ENCODE data around the gene CIITA. TPM values are rescaled to one million over a fixed set of nuclear protein-coding genes. Genes with fewer than 3 reads are reported as not detected.

The CIITA gene
- total and polyA plus RNA-seq, 12 donors, result 1.3 to 48.1 (median 17.5) TPM

DNA sequence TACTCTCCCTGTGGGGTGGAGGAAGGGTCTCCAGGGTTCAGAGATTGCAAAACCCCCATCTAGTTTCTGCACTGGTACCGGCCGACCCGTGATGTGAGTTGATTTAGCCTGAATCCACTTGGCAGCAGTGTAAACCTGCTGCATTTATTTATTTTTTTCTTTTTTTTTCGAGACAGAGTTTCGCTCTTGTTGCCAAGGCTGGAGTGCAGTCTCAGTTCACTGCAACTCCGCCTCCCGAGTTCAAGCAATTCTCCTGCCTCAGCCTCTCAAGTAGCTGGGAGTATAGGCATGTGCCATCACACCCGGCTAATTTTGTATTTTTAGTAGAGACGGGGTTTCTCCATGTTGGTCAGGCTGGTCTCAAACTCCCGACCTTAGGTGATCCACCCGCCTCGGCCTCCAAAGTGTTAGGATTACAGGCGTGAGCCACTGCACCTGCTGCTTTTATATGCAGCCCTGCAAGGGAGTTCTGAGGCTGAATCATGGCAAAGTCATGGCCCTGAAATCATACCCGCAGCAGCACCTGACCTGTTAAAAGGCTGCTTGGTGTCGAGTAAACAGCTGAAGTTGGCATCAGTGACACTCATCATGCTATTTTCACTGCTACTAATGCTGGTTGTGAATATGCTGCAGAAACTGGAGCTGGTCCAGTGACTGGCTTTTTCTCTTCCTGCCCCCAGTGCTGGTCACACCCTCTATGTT is 43.9 kb downstream of the CIITA start:
- Histone ChIP-seq H3K36me3 (replicated peaks in 1 of 2) (peaks cover 0 to 14% of the 10 kb centered on the region in 2 donors), H3K27ac (peak overlapping the region in 3 of 5 donors; percentile 72 to 86 (median 78)), H3K4me3 (no peak overlapping the region), H3K27me3 (no peaks in the 10 kb centered on the region), H3K9me3 (replicated peaks in 1 of 3) (no peaks in the 10 kb centered on the region), H3K4me1 (replicated peaks in 1 of 2) (peaks cover 40 to 44% of the 10 kb centered on the region in 2 donors)
- intact Hi-C loops (cut with DNase I), result loop anchor here in 1 of 2 donors (10.0 kb wide), 1 partner anchor 406 kb away; no protein-coding TSS in a partner anchor
- DNase-seq, result peak in 2 of 7 donors; percentile 57
- WGBS, 4 donors, result 53 to 69% (median 67%) methylated on average over 13 to 15 of the region's 15 CpGs
- TF ChIP-seq, protein P1, sequence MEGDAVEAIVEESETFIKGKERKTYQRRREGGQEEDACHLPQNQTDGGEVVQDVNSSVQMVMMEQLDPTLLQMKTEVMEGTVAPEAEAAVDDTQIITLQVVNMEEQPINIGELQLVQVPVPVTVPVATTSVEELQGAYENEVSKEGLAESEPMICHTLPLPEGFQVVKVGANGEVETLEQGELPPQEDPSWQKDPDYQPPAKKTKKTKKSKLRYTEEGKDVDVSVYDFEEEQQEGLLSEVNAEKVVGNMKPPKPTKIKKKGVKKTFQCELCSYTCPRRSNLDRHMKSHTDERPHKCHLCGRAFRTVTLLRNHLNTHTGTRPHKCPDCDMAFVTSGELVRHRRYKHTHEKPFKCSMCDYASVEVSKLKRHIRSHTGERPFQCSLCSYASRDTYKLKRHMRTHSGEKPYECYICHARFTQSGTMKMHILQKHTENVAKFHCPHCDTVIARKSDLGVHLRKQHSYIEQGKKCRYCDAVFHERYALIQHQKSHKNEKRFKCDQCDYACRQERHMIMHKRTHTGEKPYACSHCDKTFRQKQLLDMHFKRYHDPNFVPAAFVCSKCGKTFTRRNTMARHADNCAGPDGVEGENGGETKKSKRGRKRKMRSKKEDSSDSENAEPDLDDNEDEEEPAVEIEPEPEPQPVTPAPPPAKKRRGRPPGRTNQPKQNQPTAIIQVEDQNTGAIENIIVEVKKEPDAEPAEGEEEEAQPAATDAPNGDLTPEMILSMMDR (IDR thresholded peaks at IDR 0.05), result no peak
- TF ChIP-seq POLR2A (IDR thresholded peaks at IDR 0.05), result no peak

DNA sequence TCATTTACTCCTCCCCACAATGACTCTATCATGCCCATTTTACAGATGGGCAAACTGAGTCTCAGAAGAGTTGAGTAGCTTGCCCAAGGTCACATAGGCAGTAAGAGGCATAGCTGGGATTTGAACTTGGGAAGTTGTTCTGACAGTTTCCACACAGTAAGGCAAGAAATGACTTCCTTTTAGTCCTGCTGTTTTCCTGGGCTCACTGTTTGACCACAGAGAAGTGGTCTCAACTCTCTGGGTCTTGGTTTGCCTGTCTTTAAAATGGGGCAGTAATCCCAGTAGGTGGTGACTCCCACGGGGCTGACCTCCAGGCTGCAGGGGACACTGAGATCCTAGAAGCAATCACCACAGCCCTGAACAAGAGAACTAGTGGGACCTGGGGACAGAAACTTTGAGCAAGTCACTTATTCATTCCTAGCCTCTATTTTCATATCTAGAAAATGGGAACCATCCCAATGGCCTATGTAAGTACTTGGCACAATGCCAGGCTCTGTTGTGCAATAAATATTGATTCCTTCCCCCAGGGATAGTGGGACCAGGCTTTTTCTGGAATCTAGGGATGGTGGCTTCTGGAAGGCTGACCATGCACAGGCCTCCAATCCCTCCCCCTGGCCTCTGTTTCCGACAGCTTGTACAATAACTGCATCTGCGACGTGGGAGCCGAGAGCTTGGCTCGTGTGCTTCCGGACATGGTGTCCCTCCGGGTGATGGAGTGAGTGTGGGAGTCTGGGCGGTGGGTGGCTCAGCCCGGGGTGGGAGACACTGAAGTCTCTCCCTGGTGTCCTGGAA is 44.7 kb downstream of the CIITA start:
- DNase-seq, result peak in 4 of 7 donors; percentile 60 to 71 (median 66)
- no peaks in the 10 kb centered on the region for H3K9me3 ChIP-seq (replicated peaks in 1 of 3)
- peaks cover 0 to 22% of the 10 kb centered on the region in 2 donors for H3K36me3 ChIP-seq (replicated peaks in 1 of 2)
- TF ChIP-seq, protein P1 (IDR thresholded peaks at IDR 0.05), result no peak
- TF ChIP-seq POLR2A (IDR thresholded peaks at IDR 0.05), result no peak
- H3K27ac ChIP-seq, result peak overlapping the region; percentile 47 to 86 (median 77)
- WGBS, 4 donors, result 35 to 62% (median 39%) methylated on average over 2 to 10 of the region's 10 CpGs
- H3K27me3 ChIP-seq, result no peaks in the 10 kb centered on the region
- H3K4me1 ChIP-seq (replicated peaks in 1 of 2), result peaks cover 40 to 44% of the 10 kb centered on the region in 2 donors
- intact Hi-C loops (cut with DNase I), result loop anchor here in 1 of 2 donors (10.0 kb wide), 1 partner anchor 407 kb away; no protein-coding TSS in a partner anchor
- no peak overlapping the region for H3K4me3 ChIP-seq

DNA sequence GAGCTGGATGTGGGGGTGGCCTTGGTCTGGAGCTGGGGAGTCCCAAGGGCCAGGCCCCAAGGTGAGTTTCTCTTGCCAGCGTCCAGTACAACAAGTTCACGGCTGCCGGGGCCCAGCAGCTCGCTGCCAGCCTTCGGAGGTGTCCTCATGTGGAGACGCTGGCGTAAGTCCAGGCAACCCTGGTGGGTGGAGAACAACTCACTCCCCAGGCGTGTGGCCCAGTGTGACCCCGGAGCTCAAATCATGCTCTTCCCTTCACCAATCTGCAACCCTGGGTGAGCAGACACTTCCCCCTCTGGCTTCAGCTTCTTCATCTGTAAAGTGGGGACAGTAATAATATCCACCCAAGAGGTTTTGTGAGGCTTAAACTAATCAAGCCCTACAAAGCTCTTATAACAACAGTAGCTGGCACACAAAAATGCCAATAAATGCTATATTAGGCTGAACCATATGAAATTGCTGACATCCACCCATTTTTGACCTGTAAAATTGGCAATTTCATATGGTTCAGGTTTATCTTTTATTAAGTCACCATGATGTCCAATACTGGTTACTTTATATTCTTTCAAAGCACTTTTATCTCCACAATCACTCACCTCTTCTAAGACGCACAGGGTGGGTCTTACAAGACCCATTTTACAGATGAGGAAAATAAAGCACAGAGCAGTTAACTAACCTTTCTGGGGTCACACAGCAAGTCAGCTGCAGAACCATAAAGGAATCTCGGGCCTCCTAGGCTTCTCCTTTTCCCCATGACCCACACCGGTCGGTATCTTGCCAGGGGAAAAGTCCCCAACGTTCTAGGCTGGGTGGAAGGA is 45.5 kb downstream of the CIITA start:
- intact Hi-C loops (cut with DNase I), result loop anchor here in 1 of 2 donors (10.0 kb wide), 1 partner anchor 408 kb away; no protein-coding TSS in a partner anchor
- H3K9me3 ChIP-seq (replicated peaks in 1 of 3), result no peaks in the 10 kb centered on the region
- H3K4me3 ChIP-seq, result no peak overlapping the region
- peak overlapping the region; percentile 47 to 86 (median 77) for H3K27ac ChIP-seq
- H3K36me3 ChIP-seq (replicated peaks in 1 of 2), result peaks cover 0 to 30% of the 10 kb centered on the region in 2 donors
- DNase-seq, result peak; percentile 83 to 97 (median 93)
- H3K4me1 ChIP-seq (replicated peaks in 1 of 2), result peaks cover 40 to 44% of the 10 kb centered on the region in 2 donors
- 51 to 64% (median 58%) methylated on average over 7 to 14 of the region's 14 CpGs for WGBS, 4 donors
- TF ChIP-seq, protein P1 (IDR thresholded peaks at IDR 0.05), result no peak
- TF ChIP-seq POLR2A (IDR thresholded peaks at IDR 0.05), result no peak
- H3K27me3 ChIP-seq, result no peaks in the 10 kb centered on the region

All from adrenal gland (tissue), 12 donors.